HAP-1 (cell line): ENCODE data around the gene MIER1.

Experiments used
- DNase-seq, 2 experiments: peaks; one replicate each; pipeline ENCODE4 v3.0.0-alpha.2; 2016 to 2020; ENCODE audit warnings: low spot score in 2 of 2
- H3K27me3 ChIP-seq: fragments of 250-450 bp; sonication (Bioruptor Pico); 2 replicates; pipeline ENCODE4 v1.5.1; 2020; ENCODE audit warnings: low read depth, mild to moderate bottlenecking, moderate library complexity
- H3K36me3 ChIP-seq: fragments of 250-450 bp; sonication (Bioruptor Pico); replicated peaks from 2 replicates; pipeline ENCODE4 v1.5.1; 2020; ENCODE audit warnings: mild to moderate bottlenecking
- H3K4me1 ChIP-seq: fragments of 250-450 bp; sonication (Bioruptor Pico); 2 replicates; pipeline ENCODE4 v1.5.1; 2020; ENCODE audit warnings: mild to moderate bottlenecking
- H3K4me3 ChIP-seq: fragments of 250-450 bp; sonication (Bioruptor Pico); 2 replicates; pipeline ENCODE4 v1.5.1; 2020; ENCODE audit warnings: mild to moderate bottlenecking, moderate library complexity
- H3K9me3 ChIP-seq: fragments of 250-450 bp; sonication (Bioruptor Pico); 2 replicates; pipeline ENCODE4 v1.5.1; 2020; ENCODE audit warnings: mild to moderate bottlenecking, moderate library complexity
- in situ Hi-C: fragments of 300-500 bp; cut with MboI; formaldehyde crosslinking; loops from 3 replicates; pipeline ENCODE4 v1.14.3; 2020; ENCODE audit warnings: low sequenced_read_pairs, inconsistent platforms, mixed read lengths

The MIER1 gene

GRCh38 chr1:66929146-66929688, 4.4 kb downstream of the MIER1 start:
- no peak for DNase-seq
- Histone ChIP-seq H3K4me3 (peak overlapping the region; percentile 78), H3K27me3 (no peaks in the 10 kb centered on the region), H3K36me3 (no peaks in the 10 kb centered on the region), H3K9me3 (no peaks in the 10 kb centered on the region), H3K4me1 (peaks cover 41% of the 10 kb centered on the region)
- in situ Hi-C loops, result no loop called here

DNA sequence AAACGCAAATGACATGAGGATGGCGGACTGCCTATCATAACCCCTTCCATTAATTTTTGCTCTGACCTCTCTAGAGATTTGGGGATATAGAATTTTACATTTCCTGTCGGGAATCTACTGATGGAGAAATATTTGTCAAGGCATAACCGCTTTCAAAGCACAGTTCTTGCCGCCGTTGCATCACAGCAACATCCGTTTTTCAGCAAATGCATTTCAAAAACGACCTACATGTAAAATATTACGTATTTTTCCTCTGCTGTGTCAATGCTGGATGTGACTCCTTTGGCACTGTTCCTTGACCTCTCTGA, 4.9 kb downstream of the MIER1 start:
- in situ Hi-C loops, result no loop called here
- no peaks in the 10 kb centered on the region for H3K36me3 ChIP-seq
- peaks cover 41% of the 10 kb centered on the region for H3K4me1 ChIP-seq
- H3K4me3 ChIP-seq, result peak overlapping the region; percentile 78
- H3K27me3 ChIP-seq, result no peaks in the 10 kb centered on the region
- no peak for DNase-seq
- H3K9me3 ChIP-seq, result no peaks in the 10 kb centered on the region

GRCh38 chr1:66929999-66930822, 5.4 kb downstream of the MIER1 start:
- H3K9me3 ChIP-seq, result no peaks in the 10 kb centered on the region
- in situ Hi-C loops, result no loop called here
- no peaks in the 10 kb centered on the region for H3K36me3 ChIP-seq
- peaks cover 47% of the 10 kb centered on the region for H3K4me1 ChIP-seq
- DNase-seq, result peak; percentile 85 to 96
- peak overlapping the region; percentile 78 for H3K4me3 ChIP-seq
- H3K27me3 ChIP-seq, result no peaks in the 10 kb centered on the region

- Histone ChIP-seq H3K4me3 (peak overlapping the region; percentile 78), H3K4me1 (peaks cover 49% of the 10 kb centered on the region), H3K36me3 (no peaks in the 10 kb centered on the region), H3K9me3 (no peaks in the 10 kb centered on the region), H3K27me3 (no peaks in the 10 kb centered on the region)
- DNase-seq, result no peak
- in situ Hi-C loops, result no loop called here
Measured at GRCh38 chr1:66930823-66931174, 6.0 kb downstream of the MIER1 start.

DNA sequence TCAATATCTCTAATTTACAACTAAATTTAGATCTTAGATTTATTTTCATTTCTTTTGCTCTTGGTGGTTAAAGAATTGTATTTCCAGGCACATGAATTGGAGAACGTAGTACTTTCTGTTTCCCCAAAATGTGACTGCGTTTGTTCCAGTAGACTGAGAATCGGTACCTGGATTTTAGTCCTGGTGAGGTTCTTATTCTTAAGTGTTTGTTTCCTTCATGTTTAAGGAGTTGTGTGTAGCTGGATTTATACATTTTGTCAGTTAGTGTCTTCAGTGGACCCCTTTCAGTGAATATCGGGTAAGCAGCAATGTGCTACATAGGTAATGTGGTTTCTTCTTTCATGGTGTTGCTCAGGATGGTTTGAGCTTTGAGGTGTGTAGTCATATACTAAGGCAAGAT, 6.8 kb downstream of the MIER1 start:
- in situ Hi-C loops, result no loop called here
- H3K36me3 ChIP-seq, result no peaks in the 10 kb centered on the region
- peaks cover 47% of the 10 kb centered on the region for H3K4me1 ChIP-seq
- H3K27me3 ChIP-seq, result no peaks in the 10 kb centered on the region
- no peaks in the 10 kb centered on the region for H3K9me3 ChIP-seq
- no peak for DNase-seq
- peak overlapping the region; percentile 78 for H3K4me3 ChIP-seq

- no peaks in the 10 kb centered on the region for H3K36me3 ChIP-seq
- no peak for DNase-seq
- H3K27me3 ChIP-seq, result no peaks in the 10 kb centered on the region
- H3K4me3 ChIP-seq, result peak overlapping the region; percentile 78
- in situ Hi-C loops, result no loop called here
- H3K4me1 ChIP-seq, result peaks cover 40% of the 10 kb centered on the region
- no peaks in the 10 kb centered on the region for H3K9me3 ChIP-seq
Measured at GRCh38 chr1:66932291-66932690, 7.5 kb downstream of the MIER1 start.

GRCh38 chr1:66933887-66934700, 9.3 kb downstream of the MIER1 start:
- H3K4me1 ChIP-seq, result peaks cover 39% of the 10 kb centered on the region
- H3K4me3 ChIP-seq, result peak overlapping the region; percentile 78
- no peaks in the 10 kb centered on the region for H3K36me3 ChIP-seq
- H3K27me3 ChIP-seq, result no peaks in the 10 kb centered on the region
- in situ Hi-C loops, result no loop called here
- no peaks in the 10 kb centered on the region for H3K9me3 ChIP-seq
- DNase-seq, result no peak

DNA sequence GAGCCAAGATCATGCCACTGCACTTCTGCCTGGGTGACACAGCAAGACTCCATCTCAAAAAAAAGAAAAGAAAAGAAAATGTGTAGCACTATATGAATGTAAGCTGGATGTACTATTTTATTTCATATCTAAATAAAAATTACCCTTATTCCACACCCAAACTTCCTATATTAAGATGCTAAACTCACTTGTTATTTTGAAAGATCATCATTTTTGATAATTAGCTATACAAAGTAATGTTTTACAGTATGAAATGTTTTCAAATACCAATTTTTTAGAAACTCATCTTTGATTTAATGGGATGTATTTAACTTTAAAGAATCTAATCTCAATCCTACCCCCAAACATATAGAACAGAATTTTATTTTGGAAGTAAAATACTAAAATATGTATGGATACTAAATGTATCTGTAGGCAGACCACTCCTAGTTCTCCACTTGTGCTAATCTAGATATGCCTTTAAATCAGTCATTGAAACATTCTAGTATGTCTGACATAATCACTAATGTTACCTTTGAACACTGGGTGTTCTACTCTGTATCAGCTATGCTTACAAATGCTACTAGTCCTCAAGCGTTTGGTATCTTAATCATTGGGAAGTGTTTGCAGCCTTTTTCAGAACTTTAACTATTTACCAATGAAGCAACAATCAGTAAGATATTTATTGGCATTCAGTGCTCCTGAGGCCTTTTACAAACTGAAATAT, 12.9 kb downstream of the MIER1 start:
- Histone ChIP-seq H3K27me3 (no peaks in the 10 kb centered on the region), H3K9me3 (no peaks in the 10 kb centered on the region), H3K4me3 (no peak overlapping the region), H3K36me3 (peaks cover 7% of the 10 kb centered on the region), H3K4me1 (peaks cover 40% of the 10 kb centered on the region)
- in situ Hi-C loops, result no loop called here
- DNase-seq, result no peak

GRCh38 chr1:66938613-66939012, 13.8 kb downstream of the MIER1 start:
- H3K4me3 ChIP-seq, result no peak overlapping the region
- no peak for DNase-seq
- H3K36me3 ChIP-seq, result peaks cover 7% of the 10 kb centered on the region
- no peaks in the 10 kb centered on the region for H3K27me3 ChIP-seq
- peaks cover 38% of the 10 kb centered on the region for H3K4me1 ChIP-seq
- H3K9me3 ChIP-seq, result no peaks in the 10 kb centered on the region
- in situ Hi-C loops, result no loop called here

DNA sequence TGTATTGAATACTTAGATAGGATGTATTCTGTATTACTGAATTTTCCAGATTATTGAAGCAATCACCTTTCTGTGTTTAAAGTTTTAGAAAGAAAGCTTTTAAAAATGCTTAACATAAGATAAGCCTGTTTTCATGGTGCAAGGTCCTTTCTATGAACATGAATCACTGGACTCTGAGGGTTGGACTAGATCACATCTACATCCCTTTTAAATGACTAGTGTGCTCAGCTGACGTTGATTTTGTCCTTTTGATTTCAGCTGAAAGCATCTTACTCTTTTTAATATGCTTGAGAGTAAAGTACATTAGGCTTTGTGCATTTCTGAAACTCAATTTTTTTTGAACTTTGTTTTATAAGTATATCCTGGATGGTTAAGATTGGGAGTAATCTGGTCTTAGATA, 16.2 kb downstream of the MIER1 start:
- no peak for DNase-seq
- Histone ChIP-seq H3K27me3 (no peaks in the 10 kb centered on the region), H3K4me1 (peaks cover 25% of the 10 kb centered on the region), H3K9me3 (no peaks in the 10 kb centered on the region), H3K36me3 (peaks cover 9% of the 10 kb centered on the region), H3K4me3 (no peak overlapping the region)
- in situ Hi-C loops, result no loop called here

DNA sequence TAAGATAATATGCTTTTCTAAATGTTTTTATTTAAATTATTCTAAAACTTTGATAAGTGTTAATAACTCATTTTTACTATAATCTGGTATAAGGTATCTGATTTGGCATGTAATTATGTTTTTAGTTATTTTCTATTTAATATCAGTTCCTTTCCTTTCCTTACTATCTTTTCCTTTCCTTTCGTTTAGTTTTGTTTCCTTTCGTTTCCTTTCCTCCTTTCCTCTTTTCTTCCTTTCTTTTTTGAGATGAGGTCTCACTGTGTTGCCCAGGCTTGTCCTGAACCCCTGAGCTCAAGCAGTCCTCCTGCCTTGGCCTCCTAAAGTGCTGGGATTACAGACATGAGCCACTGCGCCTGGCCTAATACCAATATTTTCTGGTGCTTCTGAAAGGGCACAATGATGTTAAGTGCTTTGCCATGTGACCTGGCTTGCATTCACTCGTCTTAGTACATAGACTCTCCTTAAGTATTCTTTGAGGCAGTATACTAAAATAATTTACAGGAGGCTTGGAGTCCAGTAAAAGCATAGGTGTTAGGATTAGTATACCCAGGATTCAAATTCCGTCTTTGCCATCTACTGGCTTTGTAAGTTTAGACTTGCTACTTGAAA, 18.7 kb downstream of the MIER1 start:
- Histone ChIP-seq H3K27me3 (no peaks in the 10 kb centered on the region), H3K4me1 (peaks cover 14% of the 10 kb centered on the region), H3K9me3 (no peaks in the 10 kb centered on the region), H3K4me3 (no peak overlapping the region), H3K36me3 (peaks cover 26% of the 10 kb centered on the region)
- in situ Hi-C loops, result no loop called here
- no peak for DNase-seq

GRCh38 chr1:66944330-66945274, 19.8 kb downstream of the MIER1 start:
- no peaks in the 10 kb centered on the region for H3K9me3 ChIP-seq

GRCh38 chr1:66945316-66945715, 20.5 kb downstream of the MIER1 start:
- no peak for DNase-seq
- in situ Hi-C loops, result no loop called here
- H3K36me3 ChIP-seq, result peaks cover 26% of the 10 kb centered on the region
- H3K4me1 ChIP-seq, result no peaks in the 10 kb centered on the region; the same call in 1 of the 2 replicates
- H3K9me3 ChIP-seq, result no peaks in the 10 kb centered on the region
- H3K27me3 ChIP-seq, result no peaks in the 10 kb centered on the region
- no peak overlapping the region for H3K4me3 ChIP-seq

More at GRCh38 chr1:66944330-66945274, 19.8 kb downstream of the MIER1 start:
- H3K4me3 ChIP-seq, result no peak overlapping the region
- in situ Hi-C loops, result no loop called here
- peaks cover 26% of the 10 kb centered on the region for H3K36me3 ChIP-seq
- no peak for DNase-seq
- no peaks in the 10 kb centered on the region for H3K27me3 ChIP-seq
- H3K4me1 ChIP-seq, result peaks cover 3% of the 10 kb centered on the region
